ENCODE data around the gene LAPTM5.
A peak's percentile ranks its signal among the peaks of the same experiment; 100 is the strongest.

The LAPTM5 gene

DNA sequence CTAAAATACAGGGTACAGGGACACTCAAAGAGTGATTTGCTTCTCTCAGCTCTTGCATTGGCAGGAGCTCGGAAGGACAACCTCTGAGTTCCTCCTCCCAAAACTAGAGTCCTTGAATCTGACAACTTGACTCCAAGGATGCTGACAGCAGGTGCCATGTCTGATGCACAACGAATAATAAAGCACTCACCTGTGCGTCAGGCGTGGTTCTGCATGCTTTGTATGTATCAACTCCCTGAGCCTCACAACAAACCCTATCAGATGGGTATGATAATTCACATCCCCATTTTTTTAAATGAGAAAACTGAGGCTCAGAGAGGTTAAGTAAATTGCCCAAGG is 1.4 kb downstream of the LAPTM5 start:
- DNase-seq (ENCODE audit: low read depth), result peak; percentile 22
- TF ChIP-seq MAX (IDR thresholded peaks at IDR 0.05; ENCODE audit: low read depth, low read length) (no peak), CTCF (IDR thresholded peaks at IDR 0.05; ENCODE audit: low read depth, low read length) (no peak), MYC (IDR thresholded peaks at IDR 0.05; ENCODE audit: low read depth, low read length) (no peak), POLR2A (IDR thresholded peaks at IDR 0.05; ENCODE audit: extremely low read depth, insufficient read length) (no peak)
- H3K4me3 ChIP-seq (ENCODE audit: low read depth, low read length), result peak overlapping the region; percentile 64

- no peak for TF ChIP-seq CTCF (IDR thresholded peaks at IDR 0.05; ENCODE audit: low read depth, low read length)
- TF ChIP-seq MYC (IDR thresholded peaks at IDR 0.05; ENCODE audit: low read depth, low read length), result no peak
- TF ChIP-seq MAX (IDR thresholded peaks at IDR 0.05; ENCODE audit: low read depth, low read length), result no peak
- TF ChIP-seq POLR2A (IDR thresholded peaks at IDR 0.05; ENCODE audit: extremely low read depth, insufficient read length), result no peak
- H3K4me3 ChIP-seq (ENCODE audit: low read depth, low read length), result peak overlapping the region; percentile 64
- DNase-seq (ENCODE audit: low read depth), result no peak
Observed at GRCh38 chr1:30755746-30756145, 1.8 kb downstream of the LAPTM5 start.

GRCh38 chr1:30755334-30755733 is 2.2 kb downstream of the LAPTM5 start:
- peak overlapping the region; percentile 64 for H3K4me3 ChIP-seq (ENCODE audit: low read depth, low read length)
- TF ChIP-seq MAX (IDR thresholded peaks at IDR 0.05; ENCODE audit: low read depth, low read length) (no peak), MYC (IDR thresholded peaks at IDR 0.05; ENCODE audit: low read depth, low read length) (no peak), POLR2A (IDR thresholded peaks at IDR 0.05; ENCODE audit: extremely low read depth, insufficient read length) (no peak), CTCF (IDR thresholded peaks at IDR 0.05; ENCODE audit: low read depth, low read length) (no peak)
- no peak for DNase-seq (ENCODE audit: low read depth)

DNA sequence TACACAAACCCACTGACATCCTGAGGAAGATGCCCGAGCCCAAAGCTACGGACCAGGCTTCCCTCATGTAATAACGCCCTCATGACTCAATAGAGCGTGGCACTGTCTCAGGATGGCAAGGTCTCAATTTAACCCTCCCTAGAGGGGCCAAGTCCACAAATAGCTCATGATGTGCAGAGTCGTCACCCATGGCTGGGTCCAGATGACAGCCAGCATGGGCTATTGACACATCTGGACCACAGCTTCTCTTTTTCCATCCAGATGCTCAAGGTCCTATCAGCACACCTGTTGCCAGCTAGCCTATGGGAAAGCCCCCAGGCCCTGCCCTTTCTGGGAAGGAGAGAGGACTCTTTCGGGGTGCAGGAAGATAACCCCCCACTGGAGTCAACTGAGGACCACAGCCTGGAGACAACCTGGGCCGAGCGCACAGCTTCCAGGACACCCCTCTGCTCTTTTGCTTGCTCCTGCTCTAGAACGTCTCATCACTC is 2.8 kb downstream of the LAPTM5 start:
- peak overlapping the region; percentile 10 for H3K4me3 ChIP-seq (ENCODE audit: low read depth, low read length)
- DNase-seq (ENCODE audit: low read depth), result peak; percentile 54
- no peak for TF ChIP-seq POLR2A (IDR thresholded peaks at IDR 0.05; ENCODE audit: extremely low read depth, insufficient read length)
- no peak for TF ChIP-seq MAX (IDR thresholded peaks at IDR 0.05; ENCODE audit: low read depth, low read length)
- no peak for TF ChIP-seq MYC (IDR thresholded peaks at IDR 0.05; ENCODE audit: low read depth, low read length)
- no peak for TF ChIP-seq CTCF (IDR thresholded peaks at IDR 0.05; ENCODE audit: low read depth, low read length)

DNA sequence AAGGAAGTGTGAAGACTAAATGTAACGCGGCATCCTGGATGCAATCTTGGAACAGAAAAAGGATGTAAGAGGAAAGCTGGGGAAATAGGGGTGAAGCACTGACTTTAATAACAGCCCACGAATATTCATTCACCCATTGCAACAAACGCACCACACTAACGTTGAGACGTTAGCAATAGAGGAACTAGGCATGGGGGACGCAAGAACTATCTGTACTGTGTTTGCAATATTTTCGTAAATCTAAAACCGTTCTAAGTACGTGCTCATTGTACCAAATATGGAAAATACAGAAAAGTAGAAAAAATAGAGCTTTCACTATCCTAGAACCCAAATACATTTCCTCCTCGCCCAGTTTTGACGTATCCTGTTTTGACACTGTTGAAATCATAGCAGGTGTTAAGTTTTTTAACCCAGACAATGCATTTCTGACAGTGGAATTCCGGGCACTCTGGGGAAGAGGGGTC is 3.9 kb downstream of the LAPTM5 start:
- peak overlapping the region; percentile 29 for H3K4me3 ChIP-seq (ENCODE audit: low read depth, low read length)
- DNase-seq (ENCODE audit: low read depth), result peak; percentile 67
- no peak for TF ChIP-seq MYC (IDR thresholded peaks at IDR 0.05; ENCODE audit: low read depth, low read length)
- no peak for TF ChIP-seq CTCF (IDR thresholded peaks at IDR 0.05; ENCODE audit: low read depth, low read length)
- no peak for TF ChIP-seq POLR2A (IDR thresholded peaks at IDR 0.05; ENCODE audit: extremely low read depth, insufficient read length)

DNA sequence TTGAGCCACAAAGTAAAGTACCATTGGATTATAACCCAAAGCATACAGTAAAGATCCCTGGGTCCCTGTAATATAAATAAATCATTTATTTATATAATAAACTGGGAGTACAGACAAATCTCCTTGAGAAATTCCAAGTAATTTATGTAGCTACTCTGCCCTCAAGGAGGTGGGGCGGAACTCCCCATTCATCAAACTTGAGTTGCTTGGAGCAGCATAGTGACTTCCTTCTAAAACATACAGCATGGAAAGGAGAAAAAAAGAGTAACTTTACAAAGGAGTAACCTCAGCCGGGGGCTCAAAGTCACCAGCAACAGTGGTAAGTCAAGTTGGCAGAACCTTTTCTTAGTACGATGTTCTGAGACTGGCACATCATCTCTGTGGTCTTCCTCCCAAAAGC is 4.5 kb downstream of the LAPTM5 start:
- TF ChIP-seq CTCF (IDR thresholded peaks at IDR 0.05; ENCODE audit: low read depth, low read length), result no peak
- no peak for TF ChIP-seq POLR2A (IDR thresholded peaks at IDR 0.05; ENCODE audit: extremely low read depth, insufficient read length)
- TF ChIP-seq MAX (IDR thresholded peaks at IDR 0.05; ENCODE audit: low read depth, low read length), result no peak
- no peak for TF ChIP-seq MYC (IDR thresholded peaks at IDR 0.05; ENCODE audit: low read depth, low read length)
- no peak for DNase-seq (ENCODE audit: low read depth)
- H3K4me3 ChIP-seq (ENCODE audit: low read depth, low read length), result no peak overlapping the region
